Thoracic aorta (tissue), 2 donors: ENCODE results near the gene BCAR3. TPM values are rescaled to one million over a fixed set of nuclear protein-coding genes. Genes with fewer than 3 reads are reported as not detected.

Experiments used
- ATAC-seq: fragments of 150-250 bp; one replicate; pipeline ENCODE4 v1.8.0; 2017; ENCODE audit warnings: low read depth; ENCODE audit not compliant: insufficient number of reproducible peaks, low FRiP score
- DNase-seq: peaks from one replicate; pipeline ENCODE4 v3.0.0-alpha.2; 2020; ENCODE audit warnings: low spot score
- H3K27ac ChIP-seq, 2 donors: fragments of 200-600 bp; sonication (generic); 1 replicate in 1 of 2; 2 replicates in 1 of 2; pipeline ENCODE4 v1.5.1; 2016; ENCODE audit warnings: mild to moderate bottlenecking in 2 of 2, moderate library complexity in 2 of 2
- H3K27me3 ChIP-seq: fragments of 200-600 bp; sonication (generic); replicated peaks from 2 replicates; pipeline ENCODE4 v1.6.0; 2016; ENCODE audit warnings: mild to moderate bottlenecking; ENCODE audit not compliant: insufficient read depth
- H3K36me3 ChIP-seq: fragments of 200-600 bp; sonication (generic); one replicate; pipeline ENCODE4 v1.5.1; 2016
- H3K4me1 ChIP-seq, 2 donors: fragments of 200-600 bp; sonication (generic); 1 replicate in 1 of 2; 2 replicates in 1 of 2; pipeline versions ENCODE4 v1.5.1 to v1.6.0; 2016; ENCODE audit warnings: low read depth in 2 of 2, mild to moderate bottlenecking in 1 of 2; ENCODE audit not compliant: control insufficient read depth in 1 of 2
- H3K4me3 ChIP-seq: fragments of 200-600 bp; sonication (generic); 2 replicates; pipeline ENCODE4 v1.5.1; 2016; ENCODE audit warnings: mild to moderate bottlenecking
- H3K9me3 ChIP-seq: fragments of 200-600 bp; sonication (generic); 2 replicates; pipeline ENCODE4 v1.5.1; 2016
- CTCF ChIP-seq: fragments of 200-600 bp; sonication (generic); IDR thresholded peaks from one replicate; pipeline ENCODE4 v1.5.1; 2019; ENCODE audit warnings: antibody characterized with exemption
- total RNA-seq, 2 donors: library from RNA; depleted of rRNA; stranded (reverse); fragments of >200 nt; gene quantifications; one replicate each; pipeline versions ENCODE4 v1.1.0 to v1.2.3, GENCODE V29; 2016

BCAR3 gene
- total RNA-seq, 2 donors from 2014 or later, result 26.7 to 36.3 TPM

- Histone ChIP-seq H3K27me3 (no peaks in the 10 kb centered on the region), H3K4me3 (no peak overlapping the region), H3K4me1 (peaks cover 8 to 27% of the 10 kb centered on the region in 2 donors), H3K9me3 (no peaks in the 10 kb centered on the region), H3K36me3 (no peaks in the 10 kb centered on the region), H3K27ac (no peak overlapping the region)
- no peak for TF ChIP-seq CTCF
- DNase-seq (no peak), ATAC-seq (no peak)
Observed at GRCh38 chr1:93704052-93704451, 22.4 kb upstream of the BCAR3 start.

GRCh38 chr1:93703643-93704042, 22.0 kb upstream of the BCAR3 start:
- no peaks in the 10 kb centered on the region for H3K9me3 ChIP-seq
- no peaks in the 10 kb centered on the region for H3K27me3 ChIP-seq
- no peak overlapping the region for H3K27ac ChIP-seq
- TF ChIP-seq CTCF, result no peak
- H3K4me3 ChIP-seq, result no peak overlapping the region
- no peak for ATAC-seq
- no peaks in the 10 kb centered on the region for H3K36me3 ChIP-seq
- no peak for DNase-seq
- H3K4me1 ChIP-seq, result peaks cover 5 to 23% of the 10 kb centered on the region in 2 donors

- no peak for DNase-seq
- no peaks in the 10 kb centered on the region for H3K36me3 ChIP-seq
- no peak for TF ChIP-seq CTCF
- H3K9me3 ChIP-seq, result no peaks in the 10 kb centered on the region
- no peak overlapping the region for H3K4me3 ChIP-seq
- no peaks in the 10 kb centered on the region for H3K27me3 ChIP-seq
- H3K4me1 ChIP-seq, result peaks cover 5 to 16% of the 10 kb centered on the region in 2 donors
- no peak overlapping the region for H3K27ac ChIP-seq
- no peak for ATAC-seq
Observed at GRCh38 chr1:93702828-93703183, 21.2 kb upstream of the BCAR3 start.

- Histone ChIP-seq H3K4me1 (peaks cover 5 to 16% of the 10 kb centered on the region in 2 donors), H3K36me3 (no peaks in the 10 kb centered on the region), H3K27ac (no peak overlapping the region), H3K4me3 (no peak overlapping the region), H3K27me3 (no peaks in the 10 kb centered on the region), H3K9me3 (no peaks in the 10 kb centered on the region)
- no peak for ATAC-seq
- no peak for DNase-seq
- TF ChIP-seq CTCF, result no peak
Observed at GRCh38 chr1:93702111-93702827, 20.6 kb upstream of the BCAR3 start.

GRCh38 chr1:93701629-93702028, 20.0 kb upstream of the BCAR3 start:
- no peak overlapping the region for H3K27ac ChIP-seq
- peak; percentile 67 for ATAC-seq

More at GRCh38 chr1:93701629-93702028, 20.0 kb upstream of the BCAR3 start:
- H3K4me3 ChIP-seq, result no peak overlapping the region
- no peak for TF ChIP-seq CTCF
- H3K9me3 ChIP-seq, result no peaks in the 10 kb centered on the region
- H3K4me1 ChIP-seq, result peaks cover 5 to 16% of the 10 kb centered on the region in 2 donors
- H3K27me3 ChIP-seq, result no peaks in the 10 kb centered on the region
- DNase-seq, result no peak
- no peaks in the 10 kb centered on the region for H3K36me3 ChIP-seq
